MM.1S (cell line): ENCODE data around the gene CNGA3.

Source experiments
- DNase-seq: peaks from one replicate; pipeline ENCODE4 v3.0.0-alpha.2; 2015
- H2AFZ ChIP-seq: fragments of 300-600 bp; sonication (generic); 2 replicates; pipeline ENCODE4 v1.6.0; 2016; ENCODE audit warnings: antibody characterized with exemption, low read length
- H3F3A ChIP-seq: fragments of 300-600 bp; sonication (generic); 2 replicates; pipeline ENCODE4 v1.6.1; 2016; ENCODE audit warnings: mild to moderate bottlenecking, antibody characterized with exemption, low read length, moderate library complexity, mixed read lengths; ENCODE audit not compliant: insufficient read depth
- H3K27ac ChIP-seq: fragments of 300-600 bp; sonication (generic); 2 replicates; pipeline ENCODE4 v1.5.1; 2016; ENCODE audit warnings: mild to moderate bottlenecking, low read length
- H3K27me3 ChIP-seq: fragments of 300-600 bp; sonication (generic); replicated peaks from 2 replicates; pipeline ENCODE4 v1.6.0; 2016; ENCODE audit warnings: low read length; ENCODE audit not compliant: insufficient read depth
- H3K36me3 ChIP-seq: fragments of 300-600 bp; sonication (generic); replicated peaks from 2 replicates; pipeline ENCODE4 v1.6.1; 2016; ENCODE audit warnings: mild to moderate bottlenecking, low read length, mixed read lengths; ENCODE audit not compliant: insufficient read depth
- H3K4me1 ChIP-seq: fragments of 300-600 bp; sonication (generic); 2 replicates; pipeline ENCODE4 v1.6.1; 2016; ENCODE audit warnings: low read length, mixed read lengths
- H3K4me2 ChIP-seq: fragments of 300-600 bp; sonication (generic); 2 replicates; pipeline ENCODE4 v1.6.0; 2016; ENCODE audit warnings: low read depth, low read length
- H3K4me3 ChIP-seq: fragments of 300-600 bp; sonication (generic); 2 replicates; pipeline ENCODE4 v1.5.1; 2016; ENCODE audit warnings: low read length, mixed read lengths
- H3K79me2 ChIP-seq: fragments of 300-600 bp; sonication (generic); 2 replicates; pipeline ENCODE4 v1.6.1; 2016; ENCODE audit warnings: mixed run types, low read length, mixed read lengths
- H3K9ac ChIP-seq: fragments of 300-600 bp; sonication (generic); 2 replicates; pipeline ENCODE4 v1.6.1; 2016; ENCODE audit warnings: low read length, mixed read lengths
- H3K9me2 ChIP-seq: fragments of 300-600 bp; sonication (generic); replicated peaks from 2 replicates; pipeline ENCODE4 v1.6.1; 2016; ENCODE audit warnings: mild to moderate bottlenecking, low read length, mixed read lengths; ENCODE audit not compliant: insufficient read depth
- H3K9me3 ChIP-seq: fragments of 300-600 bp; sonication (generic); replicated peaks from 2 replicates; pipeline ENCODE4 v1.6.1; 2016; ENCODE audit warnings: mild to moderate bottlenecking, low read length, mixed read lengths; ENCODE audit not compliant: insufficient read depth
- H4K20me1 ChIP-seq: fragments of 300-600 bp; sonication (generic); 2 replicates; pipeline ENCODE4 v1.6.1; 2016; ENCODE audit warnings: mild to moderate bottlenecking, low read length, moderate library complexity, mixed read lengths; ENCODE audit not compliant: insufficient read depth
- CTCF ChIP-seq: fragments of 300-600 bp; sonication (generic); IDR thresholded peaks from 2 replicates; pipeline ENCODE4 v1.5.1; 2016; ENCODE audit warnings: antibody characterized with exemption, low read length, mixed read lengths
- EZH2 ChIP-seq: fragments of 300-600 bp; sonication (generic); optimal IDR thresholded peaks from 2 replicates; pipeline ENCODE3; 2017; ENCODE audit warnings: low read depth, mild to moderate bottlenecking, antibody characterized with exemption, low read length, mixed read lengths
- EZH2phosphoT487 ChIP-seq: fragments of 300-600 bp; sonication (generic); IDR thresholded peaks from 2 replicates; pipeline ENCODE4 v1.6.1; 2018; ENCODE audit warnings: antibody characterized with exemption, low read length

The CNGA3 gene

GRCh38 chr2:98382086-98382485 lies 35.8 kb downstream of the CNGA3 start:
- Histone ChIP-seq H4K20me1 (no peaks in the 10 kb centered on the region), H3F3A (no peaks in the 10 kb centered on the region), H3K9ac (no peak overlapping the region), H3K79me2 (no peaks in the 10 kb centered on the region), H3K27me3 (no peaks in the 10 kb centered on the region), H3K9me2 (no peaks in the 10 kb centered on the region), H3K4me3 (no peak overlapping the region), H3K9me3 (no peaks in the 10 kb centered on the region), H2AFZ (no peak overlapping the region), H3K4me2 (no peak overlapping the region), H3K36me3 (no peaks in the 10 kb centered on the region), H3K4me1 (no peaks in the 10 kb centered on the region), H3K27ac (no peak overlapping the region)
- no peak for DNase-seq
- TF ChIP-seq EZH2phosphoT487 (no peak), EZH2 (no peak), CTCF (no peak)

- Histone ChIP-seq H3F3A (no peaks in the 10 kb centered on the region), H3K36me3 (no peaks in the 10 kb centered on the region), H3K4me2 (no peak overlapping the region), H4K20me1 (no peaks in the 10 kb centered on the region), H3K9me3 (no peaks in the 10 kb centered on the region), H3K4me1 (no peaks in the 10 kb centered on the region), H3K79me2 (no peaks in the 10 kb centered on the region), H3K9me2 (no peaks in the 10 kb centered on the region), H3K4me3 (no peak overlapping the region), H3K27me3 (no peaks in the 10 kb centered on the region), H3K27ac (no peak overlapping the region), H2AFZ (no peak overlapping the region), H3K9ac (no peak overlapping the region)
- DNase-seq, result no peak
- TF ChIP-seq CTCF, result no peak
- no peak for TF ChIP-seq EZH2phosphoT487
- TF ChIP-seq EZH2, result no peak
Observed at GRCh38 chr2:98382739-98383138, 36.5 kb downstream of the CNGA3 start.

GRCh38 chr2:98383166-98383565 lies 36.9 kb downstream of the CNGA3 start:
- Histone ChIP-seq H3K27me3 (no peaks in the 10 kb centered on the region), H2AFZ (no peak overlapping the region)
- TF ChIP-seq EZH2, result no peak

GRCh38 chr2:98385050-98385699 lies 38.9 kb downstream of the CNGA3 start:
- Histone ChIP-seq H3K27me3 (no peaks in the 10 kb centered on the region), H3K4me1 (no peaks in the 10 kb centered on the region), H3K4me3 (no peak overlapping the region), H4K20me1 (no peaks in the 10 kb centered on the region), H3K36me3 (no peaks in the 10 kb centered on the region), H3F3A (no peaks in the 10 kb centered on the region), H3K79me2 (no peaks in the 10 kb centered on the region), H2AFZ (no peak overlapping the region; the same call in 1 of the 2 replicates), H3K4me2 (peak overlapping the region; percentile 30; the same call in 1 of the 2 replicates), H3K9me2 (no peaks in the 10 kb centered on the region), H3K9ac (no peak overlapping the region), H3K27ac (no peak overlapping the region), H3K9me3 (no peaks in the 10 kb centered on the region)
- DNase-seq, result peak; percentile 81
- TF ChIP-seq CTCF (peak; percentile 96), EZH2 (no peak), EZH2phosphoT487 (no peak)

More at GRCh38 chr2:98383166-98383565, 36.9 kb downstream of the CNGA3 start:
- no peak overlapping the region for H3K4me2 ChIP-seq
- no peak overlapping the region for H3K9ac ChIP-seq
- H3K79me2 ChIP-seq, result no peaks in the 10 kb centered on the region
- no peaks in the 10 kb centered on the region for H3K9me3 ChIP-seq
- no peaks in the 10 kb centered on the region for H3K9me2 ChIP-seq
- H3K27ac ChIP-seq, result no peak overlapping the region
- no peaks in the 10 kb centered on the region for H3K36me3 ChIP-seq
- H3F3A ChIP-seq, result no peaks in the 10 kb centered on the region
- DNase-seq, result no peak
- H4K20me1 ChIP-seq, result no peaks in the 10 kb centered on the region
- H3K4me3 ChIP-seq, result no peak overlapping the region
- H3K4me1 ChIP-seq, result no peaks in the 10 kb centered on the region
